ENCODE results near the gene CDCP1.

- TF ChIP-seq CTCF (conservative IDR thresholded peaks at IDR 0.05): no peak
- no peak for TF ChIP-seq EZH2 (IDR thresholded peaks at IDR 0.05; ENCODE audit: low read depth)
Measured at GRCh38 chr3:45163481-45163880, 17.3 kb upstream of the CDCP1 start.

Measured in PC-9 (cell line).